Ascending aorta (tissue), 2 donors: ENCODE data around the gene ZNF625. TPM values are rescaled to one million over a fixed set of nuclear protein-coding genes. Genes with fewer than 3 reads are reported as not detected.

Source experiments
- DNase-seq, 2 donors: peaks; one replicate each; pipeline ENCODE4 v3.0.0-alpha.2; 2019; ENCODE audit warnings: low spot score in 2 of 2
- H3K27ac ChIP-seq, 2 donors: fragments of 200-600 bp; sonication (generic); one replicate each; pipeline ENCODE4 v1.5.1; 2016 to 2017; ENCODE audit warnings: mild to moderate bottlenecking in 1 of 2
- H3K27me3 ChIP-seq: fragments of 200-600 bp; sonication (generic); one replicate; pipeline ENCODE4 v1.5.1; 2017
- H3K36me3 ChIP-seq, 2 donors: fragments of 200-600 bp; sonication (generic); one replicate each; pipeline ENCODE4 v1.5.1; 2016
- H3K4me1 ChIP-seq, 2 donors: fragments of 200-600 bp; sonication (generic); one replicate each; pipeline ENCODE4 v1.5.1; 2016 to 2017; ENCODE audit warnings: mild to moderate bottlenecking in 1 of 2
- H3K4me3 ChIP-seq, 2 donors: fragments of 200-600 bp; sonication (generic); one replicate each; pipeline ENCODE4 v1.5.1; 2016 to 2017; ENCODE audit warnings: mild to moderate bottlenecking in 1 of 2
- H3K9me3 ChIP-seq, 2 donors: fragments of 200-600 bp; sonication (generic); one replicate each; pipeline ENCODE4 v1.5.1; 2016
- intact Hi-C: fragments of 100-400 bp; cut with DNase I; formaldehyde crosslinking; loops from one replicate; pipeline ENCODE4 v1.15.1; 2023
- total RNA-seq: library from RNA; depleted of rRNA; stranded (reverse); fragments of >200 nt; gene quantifications from one replicate; pipeline ENCODE4 v1.1.0, GENCODE V29; 2016
- TF ChIP-seq, protein P1 (sequence below), 3 experiments: fragments of 200-600 bp in 2 of 3; fragments of 450-650 bp in 1 of 3; sonication (generic) in 2 of 3; IDR thresholded peaks; one replicate each; pipeline ENCODE4 v1.5.1; 2016 to 2019; ENCODE audit warnings: antibody characterized with exemption in 3 of 3, mild to moderate bottlenecking in 1 of 3, moderate library complexity in 1 of 3

Gene ZNF625
- total RNA-seq, 1 donor from 2014 or later: 12.0 TPM

- no peaks in the 10 kb centered on the region for H3K27me3 ChIP-seq
- peaks cover 0 to 12% of the 10 kb centered on the region in 2 donors for H3K4me1 ChIP-seq
- intact Hi-C loops: loop anchor here (1.0 to 5.0 kb wide), 3 partner anchors 134 to 201 kb away; partner anchors contain the start of gene ZNF563
- peak within 1 kb of the TSS; percentile 90 to 94 for H3K27ac ChIP-seq
- peak within 1 kb of the TSS; percentile 83 to 84 for H3K4me3 ChIP-seq
- H3K9me3 ChIP-seq: no peaks in the 10 kb centered on the region
- TF ChIP-seq, protein P1, sequence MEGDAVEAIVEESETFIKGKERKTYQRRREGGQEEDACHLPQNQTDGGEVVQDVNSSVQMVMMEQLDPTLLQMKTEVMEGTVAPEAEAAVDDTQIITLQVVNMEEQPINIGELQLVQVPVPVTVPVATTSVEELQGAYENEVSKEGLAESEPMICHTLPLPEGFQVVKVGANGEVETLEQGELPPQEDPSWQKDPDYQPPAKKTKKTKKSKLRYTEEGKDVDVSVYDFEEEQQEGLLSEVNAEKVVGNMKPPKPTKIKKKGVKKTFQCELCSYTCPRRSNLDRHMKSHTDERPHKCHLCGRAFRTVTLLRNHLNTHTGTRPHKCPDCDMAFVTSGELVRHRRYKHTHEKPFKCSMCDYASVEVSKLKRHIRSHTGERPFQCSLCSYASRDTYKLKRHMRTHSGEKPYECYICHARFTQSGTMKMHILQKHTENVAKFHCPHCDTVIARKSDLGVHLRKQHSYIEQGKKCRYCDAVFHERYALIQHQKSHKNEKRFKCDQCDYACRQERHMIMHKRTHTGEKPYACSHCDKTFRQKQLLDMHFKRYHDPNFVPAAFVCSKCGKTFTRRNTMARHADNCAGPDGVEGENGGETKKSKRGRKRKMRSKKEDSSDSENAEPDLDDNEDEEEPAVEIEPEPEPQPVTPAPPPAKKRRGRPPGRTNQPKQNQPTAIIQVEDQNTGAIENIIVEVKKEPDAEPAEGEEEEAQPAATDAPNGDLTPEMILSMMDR (IDR thresholded peaks at IDR 0.05): no peak
- peak; percentile 89 to 96 for DNase-seq
- peaks cover 0 to 4% of the 10 kb centered on the region in 2 donors for H3K36me3 ChIP-seq
These were observed 6.6 kb upstream of the ZNF625 start, which contains the start of gene ZNF136 for GRCh38 chr19:12162882-12163806. Gene ZNF136, plus strand, starts transcription at chr19:12163096. Its CDS starts 108 bp downstream, at chr19:12163204.

DNA sequence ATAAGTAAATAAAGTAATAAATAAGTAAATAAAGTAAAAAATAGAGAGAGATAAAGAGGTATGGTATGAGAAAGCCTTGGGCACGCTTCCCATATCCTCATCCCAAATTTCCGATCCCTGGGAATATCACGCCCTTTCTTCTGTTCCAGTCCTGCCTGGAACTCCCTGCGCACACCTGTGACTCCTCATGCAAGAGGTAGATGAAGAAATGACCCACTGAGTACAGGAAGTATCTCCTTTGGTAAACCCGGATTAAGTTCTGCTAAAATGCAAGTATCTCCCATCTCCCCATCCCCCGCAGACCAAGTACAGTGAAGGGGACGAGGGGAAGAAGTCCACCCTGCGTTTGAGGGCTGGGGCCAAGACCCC lies 6.0 kb upstream of the ZNF625 start:
- Histone ChIP-seq H3K36me3 (peaks cover 0 to 4% of the 10 kb centered on the region in 2 donors), H3K9me3 (no peaks in the 10 kb centered on the region), H3K27ac (peak overlapping the region; percentile 90 to 94), H3K27me3 (no peaks in the 10 kb centered on the region), H3K4me3 (peak overlapping the region; percentile 83 to 84), H3K4me1 (peaks cover 0 to 12% of the 10 kb centered on the region in 2 donors)
- DNase-seq: no peak
- TF ChIP-seq, protein P1 (IDR thresholded peaks at IDR 0.05): no peak
- intact Hi-C loops: loop anchor here (5.0 kb wide), 2 partner anchors 135 to 200 kb away; no protein-coding TSS in a partner anchor

GRCh38 chr19:12159773-12160414 lies 3.4 kb upstream of the ZNF625 start:
- Histone ChIP-seq H3K27me3 (no peaks in the 10 kb centered on the region), H3K36me3 (no peaks in the 10 kb centered on the region), H3K4me3 (no peak overlapping the region), H3K27ac (no peak overlapping the region), H3K9me3 (no peaks in the 10 kb centered on the region), H3K4me1 (peaks cover 0 to 19% of the 10 kb centered on the region in 2 donors)
- DNase-seq: no peak
- intact Hi-C loops: loop anchor here (5.0 kb wide), 2 partner anchors 137 to 198 kb away; no protein-coding TSS in a partner anchor
- TF ChIP-seq, protein P1 (IDR thresholded peaks at IDR 0.05): no peak

DNA sequence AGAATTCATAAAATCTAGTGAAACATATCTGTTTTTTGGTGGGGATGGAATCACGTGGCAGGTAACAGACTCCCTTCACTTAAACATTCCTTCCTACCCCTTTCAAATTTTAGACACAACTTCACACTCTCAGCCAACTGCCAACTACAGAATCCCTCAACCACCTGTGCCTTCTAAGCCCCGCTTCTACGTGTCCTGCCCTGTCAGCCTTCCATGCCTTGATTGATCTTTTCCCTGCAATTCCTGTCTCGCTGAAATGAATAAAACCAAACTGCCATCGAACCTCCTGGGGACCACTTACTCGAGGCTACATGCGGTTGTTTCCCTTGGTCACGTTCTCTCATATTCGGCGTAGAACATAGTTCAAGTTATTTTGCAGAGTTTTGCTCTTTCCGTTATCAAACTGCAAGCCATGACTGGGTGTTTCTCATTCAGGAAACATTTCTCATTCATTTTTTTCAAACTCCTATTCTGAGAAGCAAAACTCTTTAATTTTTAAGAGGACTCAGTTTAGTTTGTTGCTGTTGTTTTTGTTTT lies 1.1 kb downstream of the ZNF625 start:
- peaks cover 0 to 14% of the 10 kb centered on the region in 2 donors for H3K36me3 ChIP-seq
- H3K4me3 ChIP-seq: peak overlapping the region; percentile 82 to 97
- H3K27me3 ChIP-seq: no peaks in the 10 kb centered on the region
- intact Hi-C loops: no loop called here
- no peak for DNase-seq
- peaks cover 0 to 7% of the 10 kb centered on the region in 2 donors for H3K4me1 ChIP-seq
- no peaks in the 10 kb centered on the region for H3K9me3 ChIP-seq
- H3K27ac ChIP-seq: peak overlapping the region; percentile 8 to 77
- TF ChIP-seq, protein P1 (IDR thresholded peaks at IDR 0.05): no peak

DNA sequence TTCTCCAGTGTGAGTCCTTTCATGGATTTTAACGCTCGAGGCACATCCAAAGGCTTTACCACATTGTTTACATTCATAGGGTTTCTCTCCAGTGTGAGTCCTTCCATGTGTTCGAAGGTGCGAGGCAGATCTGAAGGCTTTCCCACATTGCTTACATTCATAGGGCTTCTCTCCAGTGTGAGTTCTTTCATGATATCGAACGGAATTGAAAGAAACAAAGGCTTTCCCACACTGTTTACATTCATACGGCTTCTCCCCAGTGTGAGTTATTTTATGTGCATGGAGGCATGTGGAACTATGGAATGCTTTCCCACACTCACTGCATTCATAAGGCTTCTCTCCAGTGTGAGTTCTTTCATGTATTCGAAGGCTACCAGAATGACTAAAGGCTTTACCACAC lies 11.2 kb downstream of the ZNF625 start:
- Histone ChIP-seq H3K27me3 (no peaks in the 10 kb centered on the region), H3K4me1 (peaks cover 0 to 7% of the 10 kb centered on the region in 2 donors), H3K27ac (no peak overlapping the region), H3K9me3 (no peaks in the 10 kb centered on the region), H3K4me3 (no peak overlapping the region), H3K36me3 (peaks cover 26 to 36% of the 10 kb centered on the region in 2 donors)
- no peak for DNase-seq
- TF ChIP-seq, protein P1 (IDR thresholded peaks at IDR 0.05): no peak
- intact Hi-C loops: no loop called here
